Transverse colon (tissue), 4 donors: ENCODE data around the gene FITM1. TPM values are rescaled to one million over a fixed set of nuclear protein-coding genes. Genes with fewer than 3 reads are reported as not detected.

ENCODE experiments used
- DNase-seq: peaks from one replicate; pipeline ENCODE4 v3.0.0-alpha.2; 2019
- H3K27ac ChIP-seq, 4 donors: fragments of 200-600 bp; sonication (generic); 2 replicates each; pipeline ENCODE4 v1.5.1; 2016 to 2018; ENCODE audit warnings: inconsistent platforms in 4 of 4
- H3K27me3 ChIP-seq: fragments of 200-600 bp; sonication (generic); 2 replicates; pipeline ENCODE4 v1.5.1; 2017; ENCODE audit warnings: inconsistent platforms
- H3K36me3 ChIP-seq, 4 donors: fragments of 200-600 bp; sonication (generic); 2 replicates each; pipeline ENCODE4 v1.5.1; 2017 to 2019; ENCODE audit warnings: inconsistent platforms in 4 of 4
- H3K4me1 ChIP-seq, 4 donors: fragments of 200-600 bp; sonication (generic); 2 replicates each; pipeline ENCODE4 v1.5.1; 2017 to 2020; ENCODE audit warnings: inconsistent platforms in 4 of 4
- H3K4me3 ChIP-seq, 4 donors: fragments of 200-600 bp; sonication (generic); 1 replicate in 1 of 4; 2 replicates in 3 of 4; pipeline versions ENCODE4 v1.5.1 to v1.6.1; 2017 to 2019; ENCODE audit warnings: inconsistent platforms in 4 of 4
- H3K9me3 ChIP-seq, 2 donors: fragments of 200-600 bp; sonication (generic); 2 replicates each; pipeline ENCODE4 v1.5.1; 2017 to 2019; ENCODE audit warnings: inconsistent platforms in 2 of 2
- CTCF ChIP-seq, 5 experiments: fragments of 200-600 bp in 3 of 5; fragments of 450-650 bp in 2 of 5; sonication (generic) in 3 of 5; IDR thresholded peaks; 1 replicate in 2 of 5; 2 replicates in 3 of 5; pipeline ENCODE4 v1.5.1; 2016 to 2017; ENCODE audit warnings: antibody characterized with exemption in 5 of 5, inconsistent platforms in 3 of 5, mild to moderate bottlenecking in 2 of 5, moderate library complexity in 1 of 5
- EP300 ChIP-seq: sonication (generic); formaldehyde crosslinking; IDR thresholded peaks from one replicate; pipeline ENCODE4 v1.6.1; 2017; ENCODE audit warnings: antibody characterized with exemption, low read depth
- POLR2A ChIP-seq: fragments of 450-650 bp; IDR thresholded peaks from one replicate; pipeline ENCODE4 v1.6.1; 2016; ENCODE audit warnings: antibody characterized with exemption, mild to moderate bottlenecking, moderate library complexity
- POLR2AphosphoS5 ChIP-seq, 3 donors: sonication (generic); formaldehyde crosslinking; IDR thresholded peaks; one replicate each; pipeline ENCODE4 v1.6.1; 2016; ENCODE audit warnings: antibody characterized with exemption in 3 of 3
- WGBS, 2 donors: methylation state at CpG; one replicate each; pipeline ENCODE4 v1.1.5; 2018; ENCODE audit warnings: low coverage in 1 of 2; 5-methylcytosine and 5-hydroxymethylcytosine counted together
- in situ Hi-C, 4 donors: fragments of 200-750 bp; cut with MboI; loops; one replicate each; pipeline versions ENCODE4 v1.15.0 to v1.15.1; 2017; ENCODE audit warnings: low sequenced_read_pairs in 3 of 4, low pct_ligation_motif_present in 1 of 4, low pct_unique_long_range_greater_than_20kb in 1 of 4
- intact Hi-C: fragments of 100-400 bp; cut with DNase I; formaldehyde crosslinking; loops from one replicate; pipeline ENCODE4 v1.15.1; 2023; ENCODE audit warnings: low total_unique reads
- total RNA-seq, 4 donors: library from RNA; depleted of rRNA; stranded (reverse); fragments of >200 nt; gene quantifications; one replicate each; pipeline ENCODE4 v1.1.0, GENCODE V29; 2016

Gene FITM1
- total RNA-seq, 4 donors from 2014 or later = 1.4 to 1.6 TPM; not detected in 2

GRCh38 chr14:24132061-24132685, 1.7 kb downstream of the FITM1 start:
- Histone ChIP-seq H3K9me3 (no peaks in the 10 kb centered on the region), H3K27me3 (no peaks in the 10 kb centered on the region), H3K36me3 (no peaks in the 10 kb centered on the region), H3K4me3 (no peak overlapping the region), H3K27ac (no peak overlapping the region), H3K4me1 (peaks cover 9 to 14% (median 12%) of the 10 kb centered on the region in 4 donors)
- 37 to 69% methylated on average over 5 to 23 of the region's 24 CpGs for WGBS, 2 donors
- intact Hi-C loops = no loop called here
- TF ChIP-seq CTCF (IDR thresholded peaks at IDR 0.05) (no peak), POLR2AphosphoS5 (IDR thresholded peaks at IDR 0.05) (no peak), POLR2A (no peak), EP300 (no peak)
- no peak for DNase-seq
- in situ Hi-C loops = no loop called here

GRCh38 chr14:24132976-24133375, 2.5 kb downstream of the FITM1 start:
- peaks cover 12 to 21% (median 14%) of the 10 kb centered on the region in 4 donors for H3K4me1 ChIP-seq
- no peak overlapping the region for H3K4me3 ChIP-seq
- in situ Hi-C loops = no loop called here
- H3K9me3 ChIP-seq = no peaks in the 10 kb centered on the region
- intact Hi-C loops = no loop called here
- no peak for DNase-seq
- WGBS, 2 donors = 90 to 95% methylated on average over 2 of the region's 2 CpGs
- peaks cover 0 to 3% (median 0%) of the 10 kb centered on the region in 4 donors for H3K36me3 ChIP-seq
- no peaks in the 10 kb centered on the region for H3K27me3 ChIP-seq
- TF ChIP-seq EP300 = no peak
- TF ChIP-seq POLR2A = no peak
- TF ChIP-seq CTCF (IDR thresholded peaks at IDR 0.05) = no peak
- no peak for TF ChIP-seq POLR2AphosphoS5 (IDR thresholded peaks at IDR 0.05)
- no peak overlapping the region for H3K27ac ChIP-seq

- Histone ChIP-seq H3K36me3 (peaks cover 0 to 11% (median 2%) of the 10 kb centered on the region in 4 donors), H3K9me3 (no peaks in the 10 kb centered on the region), H3K4me3 (no peak overlapping the region), H3K27ac (no peak overlapping the region), H3K27me3 (no peaks in the 10 kb centered on the region), H3K4me1 (peaks cover 12 to 26% (median 14%) of the 10 kb centered on the region in 4 donors)
- in situ Hi-C loops (no loop called here), intact Hi-C loops (no loop called here)
- no peak for TF ChIP-seq EP300
- no peak for TF ChIP-seq CTCF (IDR thresholded peaks at IDR 0.05)
- no peak for TF ChIP-seq POLR2A
- no peak for TF ChIP-seq POLR2AphosphoS5 (IDR thresholded peaks at IDR 0.05)
- 98 to 100% methylated on average over 1 of the region's 1 CpG for WGBS, 2 donors
- no peak for DNase-seq
Observed at GRCh38 chr14:24133735-24134134, 3.3 kb downstream of the FITM1 start.

- WGBS, 2 donors = 6 to 7% methylated on average over 2 to 9 of the region's 9 CpGs
- no peak for DNase-seq
- Histone ChIP-seq H3K27me3 (no peaks in the 10 kb centered on the region), H3K9me3 (no peaks in the 10 kb centered on the region), H3K27ac (peak overlapping the region; percentile 89 to 98 (median 95)), H3K4me3 (peak overlapping the region; percentile 29 to 98 (median 72)), H3K4me1 (peaks cover 21 to 43% (median 27%) of the 10 kb centered on the region in 4 donors), H3K36me3 (peaks cover 0 to 19% (median 2%) of the 10 kb centered on the region in 4 donors)
- TF ChIP-seq EP300 (no peak), POLR2AphosphoS5 (IDR thresholded peaks at IDR 0.05) (no peak), CTCF (IDR thresholded peaks at IDR 0.05) (no peak), POLR2A (no peak)
- intact Hi-C loops = loop anchor here (5.0 kb wide), 1 partner anchor 162 kb away; the partner anchor contains the start of genes DHRS1 and NOP9
- in situ Hi-C loops = no loop called here
Observed at GRCh38 chr14:24135584-24135833, 5.0 kb downstream of the FITM1 start.
